ENCODE measurements around the gene BACE2. TPM values are rescaled to one million over a fixed set of nuclear protein-coding genes. Genes with fewer than 3 reads are reported as not detected.
A peak's percentile ranks its signal among the peaks of the same experiment; 100 is the strongest.

Gene BACE2
- total and polyA plus RNA-seq, 11 donors: 3.8 to 30.3 (median 15.6) TPM

GRCh38 chr21:41141031-41141457 lies 26.9 kb upstream of the BACE2 start:
- no peaks in the 10 kb centered on the region for H3K9me3 ChIP-seq
- H3K27me3 ChIP-seq: peaks cover 0 to 6% (median 0%) of the 10 kb centered on the region in 9 donors
- WGBS, 4 donors: 34 to 55% (median 42%) methylated on average over 2 of the region's 2 CpGs
- H3K36me3 ChIP-seq: no peaks in the 10 kb centered on the region
- H3K4me1 ChIP-seq: peaks cover 0 to 16% (median 4%) of the 10 kb centered on the region in 12 donors
- intact Hi-C loops (cut with DNase I): no loop called here
- no peak overlapping the region for H3K27ac ChIP-seq
- no peak overlapping the region for H3K4me3 ChIP-seq
- no peak for ATAC-seq
- DNase-seq: no peak
- TF ChIP-seq CTCF (IDR thresholded peaks at IDR 0.05): no peak
- no peak for TF ChIP-seq POLR2A (IDR thresholded peaks at IDR 0.05)

- Histone ChIP-seq H3K27ac (no peak overlapping the region), H3K27me3 (peaks cover 0 to 5% (median 0%) of the 10 kb centered on the region in 9 donors), H3K9me3 (no peaks in the 10 kb centered on the region), H3K36me3 (no peaks in the 10 kb centered on the region), H3K4me3 (no peak overlapping the region), H3K4me1 (peaks cover 0 to 16% (median 4%) of the 10 kb centered on the region in 12 donors)
- 54 to 60% (median 56%) methylated on average over 15 of the region's 15 CpGs for WGBS, 4 donors
- DNase-seq: peak in 3 of 5 donors; percentile 28 to 36 (median 35)
- TF ChIP-seq POLR2A (IDR thresholded peaks at IDR 0.05): no peak
- TF ChIP-seq CTCF (IDR thresholded peaks at IDR 0.05): no peak
- peak; percentile 35 to 84 (median 63) for ATAC-seq
- intact Hi-C loops (cut with DNase I): no loop called here
These were observed 25.7 kb upstream of the BACE2 start for GRCh38 chr21:41142051-41142795.

- no peaks in the 10 kb centered on the region for H3K36me3 ChIP-seq
- ATAC-seq: no peak
- H3K4me3 ChIP-seq: no peak overlapping the region
- peaks cover 0 to 9% (median 0%) of the 10 kb centered on the region in 9 donors for H3K27me3 ChIP-seq
- 80 to 91% (median 86%) methylated on average over 10 of the region's 10 CpGs for WGBS, 4 donors
- no peaks in the 10 kb centered on the region for H3K9me3 ChIP-seq
- no peak for TF ChIP-seq CTCF (IDR thresholded peaks at IDR 0.05)
- no peak for TF ChIP-seq POLR2A (IDR thresholded peaks at IDR 0.05)
- no peak overlapping the region for H3K27ac ChIP-seq
- DNase-seq: no peak
- H3K4me1 ChIP-seq: peaks cover 0 to 16% (median 5%) of the 10 kb centered on the region in 12 donors
- intact Hi-C loops (cut with DNase I): no loop called here
These were observed 24.2 kb upstream of the BACE2 start for GRCh38 chr21:41143596-41144325.
